OCI-LY1 (cell line): ENCODE results near the gene MAB21L4.

Experiments
- CTCF ChIP-seq: fragments of 200-600 bp; sonication (generic), shearing (Covaris generic); IDR thresholded peaks from 2 replicates; pipeline ENCODE4 v1.5.1; 2017; ENCODE audit warnings: mild to moderate bottlenecking, antibody characterized with exemption, low read length, moderate library complexity, mixed read lengths
- EZH2 ChIP-seq: fragments of 200-600 bp; sonication (generic), shearing (Covaris generic); IDR thresholded peaks from 2 replicates; pipeline ENCODE4 v1.8.0; 2017; ENCODE audit warnings: borderline replicate concordance, mixed run types, mild to moderate bottlenecking, antibody characterized with exemption, low read length, moderate library complexity, mixed read lengths

DNA sequence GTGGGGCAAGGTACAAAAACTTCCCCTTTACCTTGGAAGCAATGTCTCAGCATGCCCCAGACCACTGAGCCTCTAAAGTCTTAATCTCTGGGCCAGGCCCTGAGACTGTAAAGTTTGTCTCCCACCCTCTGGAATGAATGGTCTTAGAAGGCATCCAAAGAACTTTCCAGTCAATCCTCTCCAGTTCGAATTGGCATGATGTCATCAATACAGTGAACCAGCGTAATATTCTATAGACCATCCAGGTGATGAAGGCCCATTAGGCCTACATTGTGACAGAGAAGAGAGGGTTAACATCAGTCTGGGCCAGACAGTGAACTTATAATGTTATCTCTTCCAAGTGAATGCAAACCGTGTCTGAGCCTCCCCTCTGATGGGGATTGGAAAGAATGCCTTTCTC, 11.2 kb downstream of the MAB21L4 start:
- TF ChIP-seq CTCF (no peak), EZH2 (no peak)
